Uterus (tissue), 2 donors: ENCODE data around the gene OR7D2.

Source experiments
- POLR2A ChIP-seq, 2 donors: fragments of 450-650 bp; IDR thresholded peaks; one replicate each; pipeline ENCODE4 v1.6.1; 2016; ENCODE audit warnings: antibody characterized with exemption in 2 of 2, mild to moderate bottlenecking in 1 of 2, moderate library complexity in 1 of 2
- TF ChIP-seq, protein P1 (sequence below), 4 experiments: fragments of 200-600 bp in 2 of 4; fragments of 450-650 bp in 2 of 4; sonication (generic) in 2 of 4; IDR thresholded peaks; one replicate each; pipeline ENCODE4 v1.5.1; 2016 to 2019; ENCODE audit warnings: antibody characterized with exemption in 4 of 4, mild to moderate bottlenecking in 2 of 4, moderate library complexity in 1 of 4

DNA sequence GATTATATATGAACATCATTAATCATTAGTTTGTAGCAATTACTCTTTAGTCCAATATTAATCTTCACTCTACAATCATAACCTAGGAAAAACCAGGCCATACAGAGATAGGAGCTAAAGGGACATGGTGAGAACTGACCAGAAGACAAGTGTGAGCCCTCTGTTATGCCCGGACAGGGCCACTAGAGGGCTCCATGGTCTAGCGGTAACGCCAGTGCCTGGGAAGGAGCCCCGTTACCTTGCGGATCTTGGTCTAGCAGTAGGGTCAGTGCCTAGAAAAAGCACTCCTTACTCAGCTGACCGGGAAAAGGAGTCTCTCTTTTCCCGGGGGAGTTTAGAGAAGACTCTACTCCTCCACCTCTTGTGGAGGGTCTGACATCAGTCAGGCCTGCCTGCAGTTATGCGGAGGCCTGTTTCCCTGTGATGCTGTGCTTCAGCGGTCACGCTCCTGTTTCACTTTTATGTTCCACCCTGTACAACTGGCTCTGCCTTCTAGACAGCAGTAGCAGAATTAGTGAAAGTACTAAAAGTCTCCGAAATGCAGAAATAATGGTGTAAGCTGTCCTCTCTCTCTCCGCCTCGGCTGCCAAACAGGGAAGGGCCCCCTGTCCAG lies 26.8 kb downstream of the OR7D2 start:
- TF ChIP-seq, protein P1, sequence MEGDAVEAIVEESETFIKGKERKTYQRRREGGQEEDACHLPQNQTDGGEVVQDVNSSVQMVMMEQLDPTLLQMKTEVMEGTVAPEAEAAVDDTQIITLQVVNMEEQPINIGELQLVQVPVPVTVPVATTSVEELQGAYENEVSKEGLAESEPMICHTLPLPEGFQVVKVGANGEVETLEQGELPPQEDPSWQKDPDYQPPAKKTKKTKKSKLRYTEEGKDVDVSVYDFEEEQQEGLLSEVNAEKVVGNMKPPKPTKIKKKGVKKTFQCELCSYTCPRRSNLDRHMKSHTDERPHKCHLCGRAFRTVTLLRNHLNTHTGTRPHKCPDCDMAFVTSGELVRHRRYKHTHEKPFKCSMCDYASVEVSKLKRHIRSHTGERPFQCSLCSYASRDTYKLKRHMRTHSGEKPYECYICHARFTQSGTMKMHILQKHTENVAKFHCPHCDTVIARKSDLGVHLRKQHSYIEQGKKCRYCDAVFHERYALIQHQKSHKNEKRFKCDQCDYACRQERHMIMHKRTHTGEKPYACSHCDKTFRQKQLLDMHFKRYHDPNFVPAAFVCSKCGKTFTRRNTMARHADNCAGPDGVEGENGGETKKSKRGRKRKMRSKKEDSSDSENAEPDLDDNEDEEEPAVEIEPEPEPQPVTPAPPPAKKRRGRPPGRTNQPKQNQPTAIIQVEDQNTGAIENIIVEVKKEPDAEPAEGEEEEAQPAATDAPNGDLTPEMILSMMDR (IDR thresholded peaks at IDR 0.05), result peak; percentile 77 to 85 (median 84)
- TF ChIP-seq POLR2A (IDR thresholded peaks at IDR 0.05), result no peak
